HG03025 (cell line): ENCODE data around the gene CDH26.

Experiments used
- ATAC-seq: cut with Tn5 transposase; IDR thresholded peaks from one replicate; pipeline ENCODE4 v1.9.1; 2021; ENCODE audit warnings: mild to moderate bottlenecking, moderate library complexity; ENCODE audit not compliant: unreplicated experiment, low FRiP score

CDH26 gene

GRCh38 chr20:60057866-60058807 is 99.9 kb downstream of the CDH26 start:
- no peak for ATAC-seq

- ATAC-seq, result no peak
Observed at GRCh38 chr20:60058879-60059278, 100.7 kb downstream of the CDH26 start.

GRCh38 chr20:60060006-60060557 is 101.9 kb downstream of the CDH26 start:
- ATAC-seq, result no peak

GRCh38 chr20:60060593-60060992 is 102.4 kb downstream of the CDH26 start:
- no peak for ATAC-seq

GRCh38 chr20:60062431-60063047 is 104.3 kb downstream of the CDH26 start:
- no peak for ATAC-seq

GRCh38 chr20:60063048-60063451 is 104.8 kb downstream of the CDH26 start:
- ATAC-seq, result no peak

- ATAC-seq, result no peak
Observed at GRCh38 chr20:60063739-60064380, 105.6 kb downstream of the CDH26 start.
